Smooth muscle cell (in vitro differentiated cells): ENCODE data around the gene SDK1. TPM values are rescaled to one million over a fixed set of nuclear protein-coding genes. Genes with fewer than 3 reads are reported as not detected.

Source experiments
- DNase-seq: peaks from one replicate; lab custom pipeline; 2025; ENCODE audit not compliant: unreplicated experiment; lab: John Stamatoyannopoulos, UW
- H2AFZ ChIP-seq: fragments of 200-600 bp; sonication (generic); 2 replicates; pipeline ENCODE4 v1.6.0; 2016; ENCODE audit warnings: antibody characterized with exemption, low read depth, mild to moderate bottlenecking
- H3F3A ChIP-seq: fragments of 200-600 bp; sonication (generic); 2 replicates; pipeline ENCODE4 v1.6.0; 2017; ENCODE audit warnings: antibody characterized with exemption, low read depth
- H3K27ac ChIP-seq: fragments of 200-600 bp; sonication (generic); 2 replicates; pipeline ENCODE4 v1.5.1; 2016; ENCODE audit warnings: low read depth, mild to moderate bottlenecking
- H3K27me3 ChIP-seq: fragments of 200-600 bp; sonication (generic); 2 replicates; pipeline ENCODE4 v1.6.1; 2016; ENCODE audit warnings: low read depth, mild to moderate bottlenecking
- H3K36me3 ChIP-seq: fragments of 200-600 bp; sonication (generic); 2 replicates; pipeline ENCODE4 v1.5.1; 2016; ENCODE audit warnings: low read depth
- H3K4me1 ChIP-seq: fragments of 200-600 bp; sonication (generic); 2 replicates; pipeline ENCODE4 v1.5.1; 2016; ENCODE audit warnings: low read depth
- H3K4me2 ChIP-seq: fragments of 200-600 bp; sonication (generic); 2 replicates; pipeline ENCODE4 v1.6.0; 2016; ENCODE audit warnings: mild to moderate bottlenecking
- H3K4me3 ChIP-seq: fragments of 200-600 bp; sonication (generic); 2 replicates; pipeline ENCODE4 v1.5.1; 2016; ENCODE audit warnings: mild to moderate bottlenecking
- H3K79me2 ChIP-seq: fragments of 200-600 bp; sonication (generic); 2 replicates; pipeline ENCODE4 v1.6.0; 2016; ENCODE audit warnings: low read depth, mild to moderate bottlenecking
- H3K9ac ChIP-seq: fragments of 200-600 bp; sonication (generic); 2 replicates; pipeline ENCODE4 v1.6.0; 2016; ENCODE audit warnings: low read depth
- H3K9me3 ChIP-seq: fragments of 200-600 bp; sonication (generic); replicated peaks from 2 replicates; pipeline ENCODE4 v1.5.1; 2016; ENCODE audit warnings: low read depth
- H4K20me1 ChIP-seq: fragments of 200-600 bp; sonication (generic); 2 replicates; pipeline ENCODE4 v1.6.0; 2016; ENCODE audit warnings: low read depth
- WGBS: methylation state at CpG from one replicate; pipeline ENCODE4 v1.1.7; 2016; ENCODE audit warnings: low lambda C conversion rate; 5-methylcytosine and 5-hydroxymethylcytosine counted together
- polyA plus RNA-seq: library from polyadenylated mRNA; unstranded; fragments of >200 nt; fragmentation: Nextera tagmentation; extraction: Ambion mirVana; gene quantifications from 2 replicates; pipeline ENCODE4 v1.2.1, GENCODE V29; 2016
- total RNA-seq: library from RNA; depleted of rRNA; stranded (reverse); fragments of >200 nt; gene quantifications from 2 replicates; pipeline ENCODE4 v1.2.3, GENCODE V29; 2014
- TF ChIP-seq, protein P1 (sequence below): fragments of 200-600 bp; sonication (generic); IDR thresholded peaks from 2 replicates; pipeline ENCODE4 v1.5.1; 2017; ENCODE audit warnings: borderline replicate concordance, mild to moderate bottlenecking, antibody characterized with exemption; ENCODE audit not compliant: insufficient read depth, poor library complexity, severe bottlenecking

Gene SDK1
- total and polyA plus RNA-seq, 2 experiments from 2014 or later: 1.1 to 2.5 TPM

DNA sequence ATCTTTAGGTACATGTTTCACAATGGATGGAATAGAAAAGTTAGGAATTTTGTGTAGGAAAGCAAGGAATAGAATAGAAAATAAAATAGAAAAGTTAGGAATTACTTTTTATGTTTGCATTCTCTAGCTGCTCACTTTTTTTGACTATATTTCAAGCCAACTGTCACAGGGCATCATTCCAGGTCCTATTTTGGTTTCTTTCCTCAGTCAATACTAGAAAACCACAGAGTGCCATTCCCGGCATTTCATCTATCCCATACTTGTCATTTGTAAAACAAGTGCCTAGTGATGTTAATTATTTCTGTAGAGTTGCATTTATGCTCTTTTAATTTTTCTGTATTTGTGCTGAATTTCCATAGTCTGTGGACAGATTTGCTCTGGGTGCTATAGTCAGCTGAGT, 66.2 kb downstream of the SDK1 start:
- Histone ChIP-seq H2AFZ (no peak overlapping the region), H3F3A (no peaks in the 10 kb centered on the region), H3K9ac (no peak overlapping the region), H3K36me3 (no peaks in the 10 kb centered on the region), H3K79me2 (no peaks in the 10 kb centered on the region), H3K9me3 (no peaks in the 10 kb centered on the region), H3K4me2 (no peak overlapping the region), H3K27ac (no peak overlapping the region), H3K4me1 (no peaks in the 10 kb centered on the region), H4K20me1 (no peaks in the 10 kb centered on the region), H3K4me3 (no peak overlapping the region), H3K27me3 (no peaks in the 10 kb centered on the region)
- WGBS: 81% methylated on average over 1 of the region's 1 CpG
- no peak for DNase-seq
- TF ChIP-seq, protein P1, sequence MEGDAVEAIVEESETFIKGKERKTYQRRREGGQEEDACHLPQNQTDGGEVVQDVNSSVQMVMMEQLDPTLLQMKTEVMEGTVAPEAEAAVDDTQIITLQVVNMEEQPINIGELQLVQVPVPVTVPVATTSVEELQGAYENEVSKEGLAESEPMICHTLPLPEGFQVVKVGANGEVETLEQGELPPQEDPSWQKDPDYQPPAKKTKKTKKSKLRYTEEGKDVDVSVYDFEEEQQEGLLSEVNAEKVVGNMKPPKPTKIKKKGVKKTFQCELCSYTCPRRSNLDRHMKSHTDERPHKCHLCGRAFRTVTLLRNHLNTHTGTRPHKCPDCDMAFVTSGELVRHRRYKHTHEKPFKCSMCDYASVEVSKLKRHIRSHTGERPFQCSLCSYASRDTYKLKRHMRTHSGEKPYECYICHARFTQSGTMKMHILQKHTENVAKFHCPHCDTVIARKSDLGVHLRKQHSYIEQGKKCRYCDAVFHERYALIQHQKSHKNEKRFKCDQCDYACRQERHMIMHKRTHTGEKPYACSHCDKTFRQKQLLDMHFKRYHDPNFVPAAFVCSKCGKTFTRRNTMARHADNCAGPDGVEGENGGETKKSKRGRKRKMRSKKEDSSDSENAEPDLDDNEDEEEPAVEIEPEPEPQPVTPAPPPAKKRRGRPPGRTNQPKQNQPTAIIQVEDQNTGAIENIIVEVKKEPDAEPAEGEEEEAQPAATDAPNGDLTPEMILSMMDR: no peak

DNA sequence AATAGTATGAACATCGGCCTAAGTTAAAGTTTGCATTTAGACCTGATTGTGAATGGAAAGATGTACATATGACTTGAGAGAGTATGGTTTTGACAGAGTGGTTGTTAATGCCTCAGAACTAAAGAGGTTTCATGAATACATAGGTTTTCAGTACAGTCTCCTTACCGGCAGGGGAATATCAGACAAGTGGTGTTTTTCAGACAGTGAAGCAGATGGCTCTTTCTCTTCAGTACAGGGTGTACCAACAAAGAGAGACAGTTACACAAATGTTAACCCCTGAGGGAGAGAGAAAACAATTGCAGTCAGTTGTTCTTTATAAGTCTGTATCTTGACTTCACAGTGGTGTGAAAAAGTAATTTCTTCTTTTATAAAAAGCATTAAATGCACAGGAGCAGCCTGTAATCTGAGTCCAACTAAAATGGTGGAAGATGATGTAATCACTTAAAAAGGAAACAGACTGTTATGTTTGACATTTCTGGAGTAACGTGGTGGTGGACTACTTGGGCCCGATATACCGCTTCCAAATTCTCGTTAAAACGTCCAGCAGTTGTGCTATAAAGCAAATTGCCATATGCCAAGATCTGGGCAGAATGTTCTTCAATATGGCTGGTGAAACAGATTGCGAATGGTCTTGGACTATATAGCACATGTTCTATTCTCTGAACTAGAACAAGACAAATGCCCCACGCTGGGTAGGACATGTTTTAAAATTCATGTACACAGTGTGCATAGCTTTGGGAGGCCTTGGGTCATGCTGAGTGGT, 69.2 kb downstream of the SDK1 start:
- H3K36me3 ChIP-seq: no peaks in the 10 kb centered on the region
- H3K4me3 ChIP-seq: no peak overlapping the region
- no peaks in the 10 kb centered on the region for H3F3A ChIP-seq
- no peaks in the 10 kb centered on the region for H3K27me3 ChIP-seq
- WGBS: 88% methylated on average over 9 of the region's 9 CpGs
- DNase-seq: no peak
- no peaks in the 10 kb centered on the region for H3K4me1 ChIP-seq
- TF ChIP-seq, protein P1: no peak
- no peaks in the 10 kb centered on the region for H4K20me1 ChIP-seq
- no peak overlapping the region for H3K4me2 ChIP-seq
- no peak overlapping the region for H3K9ac ChIP-seq
- no peaks in the 10 kb centered on the region for H3K79me2 ChIP-seq
- H2AFZ ChIP-seq: no peak overlapping the region
- no peak overlapping the region for H3K27ac ChIP-seq
- no peaks in the 10 kb centered on the region for H3K9me3 ChIP-seq

DNA sequence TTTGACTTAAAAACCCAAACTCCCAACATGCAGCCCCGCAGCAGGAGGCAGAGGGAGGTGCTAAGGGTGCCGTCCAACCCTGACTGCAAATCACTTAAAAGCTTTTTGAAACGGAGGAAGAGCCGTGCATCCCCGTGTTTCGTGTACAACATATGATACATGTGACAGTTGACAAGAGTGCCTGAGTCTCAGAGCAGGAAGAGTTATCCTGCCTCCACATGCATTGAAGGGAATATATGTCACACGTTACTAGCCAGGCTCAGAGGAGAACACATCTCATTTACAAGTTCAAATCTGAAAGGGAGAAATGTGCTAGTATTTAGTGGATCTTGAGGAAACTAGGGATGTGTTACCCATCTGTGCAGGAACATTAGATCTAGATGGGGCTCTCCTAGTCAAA, 69.9 kb downstream of the SDK1 start:
- no peaks in the 10 kb centered on the region for H3K79me2 ChIP-seq
- H4K20me1 ChIP-seq: no peaks in the 10 kb centered on the region
- no peak overlapping the region for H3K27ac ChIP-seq
- H3K9ac ChIP-seq: no peak overlapping the region
- H3K4me1 ChIP-seq: no peaks in the 10 kb centered on the region
- no peaks in the 10 kb centered on the region for H3K27me3 ChIP-seq
- no peaks in the 10 kb centered on the region for H3F3A ChIP-seq
- no peak overlapping the region for H3K4me3 ChIP-seq
- DNase-seq: no peak
- TF ChIP-seq, protein P1: no peak
- WGBS: 96% methylated on average over 7 of the region's 7 CpGs
- no peak overlapping the region for H2AFZ ChIP-seq
- no peaks in the 10 kb centered on the region for H3K36me3 ChIP-seq
- H3K4me2 ChIP-seq: no peak overlapping the region
- H3K9me3 ChIP-seq: no peaks in the 10 kb centered on the region

DNA sequence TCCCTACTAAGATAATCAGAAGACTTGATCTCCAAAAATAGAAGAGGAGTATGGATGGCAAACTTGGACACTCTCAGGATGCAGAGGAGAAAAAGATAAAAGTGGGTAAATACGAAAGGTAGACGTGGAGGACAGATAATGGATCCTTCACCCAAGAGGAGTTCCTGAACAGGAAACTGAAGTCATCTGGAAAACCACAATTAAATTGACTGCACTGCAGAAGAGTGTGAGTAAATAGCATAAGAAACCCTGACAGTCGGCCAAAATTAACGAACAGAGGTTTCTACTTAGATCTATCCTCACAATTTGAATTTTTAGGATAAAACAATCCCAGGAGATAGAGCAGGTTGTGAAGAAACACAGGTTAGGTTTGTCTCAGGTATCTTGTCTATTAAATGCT, 70.5 kb downstream of the SDK1 start:
- DNase-seq: no peak
- Histone ChIP-seq H3K9me3 (no peaks in the 10 kb centered on the region), H3K4me1 (no peaks in the 10 kb centered on the region)

More for the DNA sequence above, 70.5 kb downstream of the SDK1 start:
- Histone ChIP-seq H3F3A (no peaks in the 10 kb centered on the region), H4K20me1 (no peaks in the 10 kb centered on the region), H3K27me3 (no peaks in the 10 kb centered on the region), H3K27ac (no peak overlapping the region), H3K4me2 (no peak overlapping the region), H3K79me2 (no peaks in the 10 kb centered on the region), H3K9ac (no peak overlapping the region), H2AFZ (peak overlapping the region; percentile 30), H3K36me3 (no peaks in the 10 kb centered on the region), H3K4me3 (no peak overlapping the region)
- WGBS: 55% methylated on average over 4 of the region's 4 CpGs
- TF ChIP-seq, protein P1: no peak
